ENCODE measurements around the gene CRLF1. TPM values are rescaled to one million over a fixed set of nuclear protein-coding genes. Genes with fewer than 3 reads are reported as not detected.
A peak's percentile ranks its signal among the peaks of the same experiment; 100 is the strongest.

The CRLF1 gene
- total RNA-seq, 2 experiments from 2014 or later, result 1.3 TPM; not detected in 1

DNA sequence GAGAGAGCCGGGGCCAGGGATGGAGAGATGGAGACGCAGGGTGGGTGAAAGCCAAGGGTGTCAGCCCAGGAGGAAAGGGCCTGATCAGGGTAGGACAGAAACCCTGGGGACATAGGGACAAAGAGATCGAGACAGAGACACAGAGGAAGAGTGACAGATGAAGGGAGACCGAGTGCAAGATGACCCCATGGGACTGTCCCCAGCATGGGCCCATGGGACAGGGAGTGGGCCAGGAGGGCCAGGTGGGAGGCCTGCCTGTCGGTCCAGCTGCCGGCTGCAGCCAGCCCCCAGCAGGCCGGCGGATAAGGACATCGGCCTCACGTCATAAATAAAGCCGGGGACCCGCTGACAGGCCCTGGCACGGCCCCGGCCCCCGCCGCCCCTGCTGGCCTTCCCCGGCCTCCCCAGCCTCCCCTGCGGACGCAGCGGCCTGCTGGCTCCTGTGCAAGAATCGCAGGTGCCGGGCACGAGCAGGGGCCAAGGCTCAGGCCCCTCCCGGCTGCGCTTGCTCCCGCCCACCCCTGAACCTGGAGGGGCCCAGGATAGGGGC, 11.7 kb downstream of the CRLF1 start:
- H3K4me1 ChIP-seq (ENCODE audit: insufficient read depth, low read length, poor library complexity, severe bottlenecking), result peaks cover 27% of the 10 kb centered on the region
- H4K20me1 ChIP-seq (ENCODE audit: insufficient read depth, low read length), result no peaks in the 10 kb centered on the region
- peak overlapping the region; percentile 80 for H3K4me2 ChIP-seq (ENCODE audit: low read length)
- H2AFZ ChIP-seq (ENCODE audit: low read length), result peak overlapping the region; percentile 25; the same call in 1 of the 2 replicates
- BruUV-seq (replicated peaks), result no TSS peak
- H3K9me3 ChIP-seq (ENCODE audit: low read length), result no peaks in the 10 kb centered on the region
- CTCF ChIA-PET (ENCODE audit: unreplicated experiment), result no interaction called here
- peaks cover 17% of the 10 kb centered on the region; the same call in 1 of the 2 replicates for H3K36me3 ChIP-seq (ENCODE audit: insufficient read depth, low read length)
- no peak overlapping the region for H3K27ac ChIP-seq (ENCODE audit: low read depth, low read length, poor library complexity, severe bottlenecking)
- no peaks in the 10 kb centered on the region for H3K9me2 ChIP-seq (ENCODE audit: insufficient read depth, low read length)
- DNase-seq (ENCODE audit: low spot score), result no peak
- H3K79me2 ChIP-seq (ENCODE audit: insufficient read depth, low read depth, low read length), result peaks cover 6% of the 10 kb centered on the region
- intact Hi-C loops (cut with micrococcal nuclease; ENCODE audit: unreplicated experiment), result loop anchor here (1.0 to 2.0 kb wide), 2 partner anchors 78 to 252 kb away; no protein-coding TSS in a partner anchor
- TF ChIP-seq EZH2phosphoT487 (IDR thresholded peaks at IDR 0.05; ENCODE audit: borderline replicate concordance, low read depth, low read length), result no peak
- TF ChIP-seq, protein P1, sequence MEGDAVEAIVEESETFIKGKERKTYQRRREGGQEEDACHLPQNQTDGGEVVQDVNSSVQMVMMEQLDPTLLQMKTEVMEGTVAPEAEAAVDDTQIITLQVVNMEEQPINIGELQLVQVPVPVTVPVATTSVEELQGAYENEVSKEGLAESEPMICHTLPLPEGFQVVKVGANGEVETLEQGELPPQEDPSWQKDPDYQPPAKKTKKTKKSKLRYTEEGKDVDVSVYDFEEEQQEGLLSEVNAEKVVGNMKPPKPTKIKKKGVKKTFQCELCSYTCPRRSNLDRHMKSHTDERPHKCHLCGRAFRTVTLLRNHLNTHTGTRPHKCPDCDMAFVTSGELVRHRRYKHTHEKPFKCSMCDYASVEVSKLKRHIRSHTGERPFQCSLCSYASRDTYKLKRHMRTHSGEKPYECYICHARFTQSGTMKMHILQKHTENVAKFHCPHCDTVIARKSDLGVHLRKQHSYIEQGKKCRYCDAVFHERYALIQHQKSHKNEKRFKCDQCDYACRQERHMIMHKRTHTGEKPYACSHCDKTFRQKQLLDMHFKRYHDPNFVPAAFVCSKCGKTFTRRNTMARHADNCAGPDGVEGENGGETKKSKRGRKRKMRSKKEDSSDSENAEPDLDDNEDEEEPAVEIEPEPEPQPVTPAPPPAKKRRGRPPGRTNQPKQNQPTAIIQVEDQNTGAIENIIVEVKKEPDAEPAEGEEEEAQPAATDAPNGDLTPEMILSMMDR (conservative IDR thresholded peaks at IDR 0.05; ENCODE audit: low read length), result no peak
- peak overlapping the region; percentile 62 for H3K4me3 ChIP-seq (ENCODE audit: low read depth, low read length, poor library complexity, severe bottlenecking)
- POLR2A ChIA-PET, result no interaction called here

DNA sequence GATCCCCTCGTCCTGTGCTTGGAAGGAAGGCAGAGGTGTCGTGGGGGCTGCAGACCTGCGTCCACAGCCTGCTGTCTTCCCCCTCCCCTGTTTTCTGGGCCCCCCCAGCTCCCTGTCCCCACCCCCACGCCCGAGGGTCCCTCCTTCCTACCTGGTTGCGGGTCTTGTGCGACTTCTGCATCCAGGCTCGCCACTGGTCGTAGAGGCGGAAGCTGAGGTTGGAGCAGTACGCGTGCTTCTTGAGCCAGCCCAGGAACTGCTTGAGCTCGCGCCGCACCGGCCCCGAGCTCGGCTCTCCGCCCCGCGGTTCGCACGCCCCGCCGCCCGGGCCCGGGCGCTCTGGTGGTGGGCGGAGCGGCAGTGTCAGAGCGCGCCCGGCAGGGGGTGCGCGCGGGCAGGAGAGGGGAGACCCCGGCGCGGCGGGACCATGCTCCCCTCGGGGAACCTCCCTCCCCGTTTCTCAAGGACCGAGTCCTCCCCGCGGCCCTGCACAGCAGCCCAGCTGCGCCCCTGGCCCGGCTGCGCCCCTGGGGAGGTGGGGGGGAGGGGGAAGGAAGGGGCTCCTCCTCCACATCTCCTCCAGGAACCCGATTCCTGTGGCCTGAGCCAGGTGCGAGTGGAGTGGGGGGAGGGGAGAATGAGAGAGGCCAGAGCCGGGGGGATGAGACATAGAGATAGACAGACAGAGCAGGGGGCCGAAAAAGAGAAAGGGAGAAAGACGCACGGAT, 12.3 kb downstream of the CRLF1 start:
- Histone ChIP-seq H3K9me2 (ENCODE audit: insufficient read depth, low read length) (no peaks in the 10 kb centered on the region), H3K27ac (ENCODE audit: low read depth, low read length, poor library complexity, severe bottlenecking) (peak overlapping the region; percentile 31), H3K36me3 (ENCODE audit: insufficient read depth, low read length) (peaks cover 17% of the 10 kb centered on the region; the same call in 1 of the 2 replicates), H4K20me1 (ENCODE audit: insufficient read depth, low read length) (no peaks in the 10 kb centered on the region), H3K79me2 (ENCODE audit: insufficient read depth, low read depth, low read length) (peaks cover 10% of the 10 kb centered on the region), H3K4me2 (ENCODE audit: low read length) (peak overlapping the region; percentile 80), H3K4me3 (ENCODE audit: low read depth, low read length, poor library complexity, severe bottlenecking) (peak overlapping the region; percentile 62), H3K4me1 (ENCODE audit: insufficient read depth, low read length, poor library complexity, severe bottlenecking) (peaks cover 32% of the 10 kb centered on the region), H3K9me3 (ENCODE audit: low read length) (no peaks in the 10 kb centered on the region), H2AFZ (ENCODE audit: low read length) (peak overlapping the region; percentile 25; the same call in 1 of the 2 replicates)
- BruUV-seq (replicated peaks), result no TSS peak
- TF ChIP-seq, protein P1 (conservative IDR thresholded peaks at IDR 0.05; ENCODE audit: low read length), result peak; percentile 89
- TF ChIP-seq EZH2phosphoT487 (IDR thresholded peaks at IDR 0.05; ENCODE audit: borderline replicate concordance, low read depth, low read length), result no peak
- intact Hi-C loops (cut with micrococcal nuclease; ENCODE audit: unreplicated experiment), result loop anchor here (1.0 to 2.0 kb wide), 2 partner anchors 79 to 253 kb away; no protein-coding TSS in a partner anchor
- DNase-seq (ENCODE audit: low spot score), result peak; percentile 89
- ChIA-PET POLR2A (interaction anchor here (0.6 to 0.9 kb wide), 4 partner anchors 19 to 560 kb away, joined by 3 to 5 read pairs (median 4); no protein-coding TSS in a partner anchor), CTCF (ENCODE audit: unreplicated experiment) (interaction anchor here (0.5 to 1.4 kb wide), 7 partner anchors 30 to 594 kb away, joined by 3 to 10 read pairs (median 5); no protein-coding TSS in a partner anchor)
